Spinal cord (tissue), 10 donors: ENCODE measurements around the gene PRDX5. TPM values are rescaled to one million over a fixed set of nuclear protein-coding genes. Genes with fewer than 3 reads are reported as not detected.

Experiments
- DNase-seq, 6 donors: peaks; one replicate each; pipeline versions ENCODE4 v3.0.0 to v3.0.0-alpha.2; 2013 to 2015; ENCODE audit warnings: low spot score in 6 of 6, low read depth in 4 of 6
- H3K27ac ChIP-seq: one replicate; pipeline ENCODE4 v1.5.1; 2013; ENCODE audit warnings: low read depth, low read length, control low read depth
- H3K27me3 ChIP-seq: one replicate; pipeline ENCODE4 v1.6.1; 2013; ENCODE audit warnings: low read length; ENCODE audit not compliant: control insufficient read depth, insufficient read depth
- H3K36me3 ChIP-seq: one replicate; pipeline ENCODE4 v1.6.1; 2013; ENCODE audit warnings: low read length; ENCODE audit not compliant: control insufficient read depth, insufficient read depth
- H3K4me1 ChIP-seq: one replicate; pipeline ENCODE4 v1.6.1; 2013; ENCODE audit warnings: low read length; ENCODE audit not compliant: control insufficient read depth, insufficient read depth
- H3K4me3 ChIP-seq: one replicate; pipeline ENCODE4 v1.5.1; 2013; ENCODE audit warnings: low read depth, low read length, control low read depth
- H3K9me3 ChIP-seq: one replicate; pipeline ENCODE4 v1.6.1; 2013; ENCODE audit warnings: low read length; ENCODE audit not compliant: control insufficient read depth, insufficient read depth
- WGBS: methylation state at CpG from one replicate; pipeline ENCODE4 v1.1.5; 2013; ENCODE audit warnings: missing lambda C conversion rate; ENCODE audit not compliant: insufficient coverage; 5-methylcytosine and 5-hydroxymethylcytosine counted together
- polyA plus RNA-seq, 2 donors: library from polyadenylated mRNA; unstranded; fragments of 120-200 nt; gene quantifications; one replicate each; pipeline ENCODE4 v1.2.1, GENCODE V29; 2013; ENCODE audit not compliant: insufficient read length in 2 of 2
- total RNA-seq, 2 donors: library from RNA; depleted of rRNA in 1 of 2; stranded (reverse); fragments of 120-200 nt in 1 of 2; fragments of >200 nt in 1 of 2; gene quantifications; one replicate each; pipeline versions ENCODE4 v1.2.3 to v1.2.4, GENCODE V29; 2013 to 2014
- donor health status: healthy.

PRDX5 gene
- total and polyA plus RNA-seq, 4 donors = 115 to 369 (median 334) TPM

DNA sequence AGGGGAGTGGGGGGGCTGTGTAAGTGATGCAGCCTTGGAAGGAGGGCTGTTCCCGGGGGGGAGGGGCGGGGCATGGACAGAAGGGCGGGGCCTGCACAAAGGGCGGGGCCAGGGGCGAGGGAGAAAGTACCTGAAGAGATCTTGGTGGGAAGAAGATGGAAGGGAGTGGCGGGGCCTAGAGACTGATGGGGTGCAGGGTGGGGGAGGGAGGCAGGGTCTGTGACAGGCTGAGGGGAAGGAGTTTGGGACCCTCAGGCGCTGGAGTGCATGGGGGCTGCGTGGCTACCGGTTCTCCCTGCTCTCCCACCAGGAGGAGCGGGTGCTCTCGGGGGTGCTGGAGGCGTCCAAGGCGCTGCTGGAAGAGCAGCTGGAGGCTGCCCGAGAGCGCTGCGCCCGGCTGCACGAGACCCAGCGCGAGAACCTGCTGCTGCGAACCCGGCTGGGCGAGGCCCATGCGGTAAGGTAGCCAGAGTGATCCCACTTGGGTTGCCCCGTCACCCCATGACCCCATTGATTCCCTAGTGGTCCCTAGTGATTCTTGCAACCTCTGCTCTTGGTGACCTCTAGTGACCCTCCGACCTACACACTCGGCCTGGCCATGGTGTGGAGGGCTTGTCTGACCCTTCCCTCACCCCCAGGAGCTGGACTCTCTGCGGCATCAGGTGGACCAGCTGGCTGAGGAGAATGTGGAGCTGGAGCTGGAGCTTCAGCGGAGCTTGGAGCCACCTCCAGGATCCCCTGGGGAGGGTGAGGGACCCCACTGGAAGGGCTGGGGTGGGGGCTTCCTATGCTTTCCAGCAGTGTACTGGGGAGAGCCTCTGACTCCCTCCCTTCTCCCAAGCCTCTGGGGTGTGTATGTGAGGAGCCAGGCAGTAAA, 25.2 kb downstream of the PRDX5 start:
- peaks cover 32% of the 10 kb centered on the region for H3K4me1 ChIP-seq
- H3K9me3 ChIP-seq = no peaks in the 10 kb centered on the region
- WGBS = 56% methylated on average over 18 of the region's 29 CpGs
- H3K27ac ChIP-seq = no peak overlapping the region
- no peak for DNase-seq
- peaks cover 11% of the 10 kb centered on the region for H3K36me3 ChIP-seq
- no peak overlapping the region for H3K4me3 ChIP-seq
- peaks cover 21% of the 10 kb centered on the region for H3K27me3 ChIP-seq

DNA sequence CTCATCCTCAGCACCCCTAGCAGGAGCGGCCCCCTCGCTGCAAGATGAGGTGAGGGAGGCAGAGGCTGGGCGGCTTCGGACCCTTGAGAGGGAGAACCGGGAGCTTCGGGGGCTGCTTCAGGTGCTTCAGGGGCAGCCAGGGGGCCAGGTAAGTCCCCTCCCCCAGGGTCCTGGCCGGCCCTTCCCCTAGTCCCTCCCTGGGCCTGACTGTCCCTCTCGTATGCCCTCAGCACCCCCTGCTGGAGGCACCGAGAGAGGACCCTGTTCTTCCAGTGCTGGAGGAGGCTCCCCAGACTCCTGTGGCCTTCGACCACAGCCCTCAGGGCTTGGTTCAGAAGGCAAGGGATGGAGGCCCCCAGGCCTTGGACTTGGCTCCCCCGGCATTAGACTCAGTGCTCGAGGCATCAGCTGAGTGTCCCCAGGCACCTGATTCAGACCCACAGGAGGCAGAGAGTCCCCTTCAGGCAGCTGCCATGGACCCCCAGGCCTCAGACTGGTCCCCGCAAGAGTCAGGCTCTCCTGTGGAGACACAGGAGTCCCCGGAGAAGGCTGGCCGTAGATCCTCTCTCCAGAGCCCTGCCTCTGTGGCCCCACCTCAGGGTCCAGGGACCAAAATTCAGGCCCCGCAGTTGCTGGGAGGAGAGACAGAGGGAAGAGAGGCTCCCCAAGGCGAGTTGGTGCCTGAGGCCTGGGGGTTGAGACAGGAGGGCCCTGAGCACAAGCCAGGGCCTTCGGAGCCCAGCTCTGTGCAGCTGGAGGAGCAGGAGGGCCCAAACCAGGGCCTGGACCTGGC, 26.0 kb downstream of the PRDX5 start:
- H3K4me1 ChIP-seq = peaks cover 37% of the 10 kb centered on the region
- H3K9me3 ChIP-seq = no peaks in the 10 kb centered on the region
- peaks cover 21% of the 10 kb centered on the region for H3K27me3 ChIP-seq
- peaks cover 11% of the 10 kb centered on the region for H3K36me3 ChIP-seq
- no peak for DNase-seq
- 83% methylated on average over 17 of the region's 18 CpGs for WGBS
- H3K27ac ChIP-seq = no peak overlapping the region
- H3K4me3 ChIP-seq = no peak overlapping the region

DNA sequence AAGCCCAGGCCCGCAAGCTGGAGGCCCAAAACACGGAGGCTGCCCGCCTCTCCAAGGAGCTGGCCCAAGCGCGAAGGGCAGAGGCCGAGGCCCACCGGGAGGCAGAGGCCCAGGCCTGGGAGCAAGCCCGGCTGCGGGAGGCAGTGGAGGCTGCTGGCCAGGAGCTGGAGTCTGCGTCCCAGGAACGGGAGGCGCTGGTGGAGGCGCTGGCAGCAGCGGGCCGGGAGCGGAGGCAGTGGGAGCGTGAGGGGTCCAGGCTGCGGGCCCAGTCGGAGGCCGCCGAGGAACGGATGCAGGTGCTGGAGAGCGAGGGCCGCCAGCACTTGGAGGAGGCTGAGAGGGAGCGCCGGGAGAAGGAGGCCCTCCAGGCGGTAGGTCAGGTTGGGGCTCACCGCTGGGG, 26.9 kb downstream of the PRDX5 start:
- peaks cover 37% of the 10 kb centered on the region for H3K4me1 ChIP-seq
- H3K4me3 ChIP-seq = no peak overlapping the region
- H3K36me3 ChIP-seq = peaks cover 11% of the 10 kb centered on the region
- 93% methylated on average over 28 of the region's 28 CpGs for WGBS
- H3K27me3 ChIP-seq = peaks cover 21% of the 10 kb centered on the region
- H3K27ac ChIP-seq = no peak overlapping the region
- DNase-seq = no peak
- no peaks in the 10 kb centered on the region for H3K9me3 ChIP-seq

DNA sequence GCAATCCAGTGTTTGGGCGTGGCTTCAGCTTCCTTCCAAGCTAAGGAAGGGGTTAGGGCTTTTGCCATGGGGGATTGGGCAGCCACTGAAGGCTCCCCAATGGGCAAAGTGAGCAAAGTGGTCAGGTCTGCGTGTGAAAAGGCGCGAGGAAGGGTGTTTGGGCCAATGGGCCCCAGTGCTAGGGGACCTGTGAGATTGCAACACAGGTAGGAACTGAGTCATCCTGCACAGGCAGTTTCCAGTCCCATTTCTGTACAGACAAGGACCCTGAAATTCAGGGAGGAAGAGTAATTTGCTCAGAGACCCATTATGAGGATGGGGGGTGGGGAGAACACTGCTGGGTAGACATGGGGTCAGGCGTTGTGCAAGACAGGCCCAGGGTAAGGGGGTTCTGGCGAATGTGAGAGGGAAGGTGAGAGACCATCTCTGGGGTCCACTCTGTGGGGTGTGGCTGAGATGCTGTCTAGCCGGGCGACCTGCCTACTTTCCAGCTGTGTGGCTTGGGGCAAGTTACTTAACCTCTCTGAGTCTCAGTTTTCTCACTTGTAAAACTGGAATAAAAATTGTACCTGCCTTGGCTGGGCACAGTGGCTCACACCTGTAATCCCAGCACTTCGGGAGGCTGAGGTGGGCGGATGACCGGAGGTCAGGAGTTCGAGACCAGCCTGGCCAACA, 29.4 kb downstream of the PRDX5 start:
- no peaks in the 10 kb centered on the region for H3K9me3 ChIP-seq
- H3K4me3 ChIP-seq = no peak overlapping the region
- peaks cover 24% of the 10 kb centered on the region for H3K4me1 ChIP-seq
- H3K36me3 ChIP-seq = peaks cover 17% of the 10 kb centered on the region
- H3K27ac ChIP-seq = no peak overlapping the region
- 80% methylated on average over 12 of the region's 12 CpGs for WGBS
- DNase-seq = no peak
- peaks cover 5% of the 10 kb centered on the region for H3K27me3 ChIP-seq

DNA sequence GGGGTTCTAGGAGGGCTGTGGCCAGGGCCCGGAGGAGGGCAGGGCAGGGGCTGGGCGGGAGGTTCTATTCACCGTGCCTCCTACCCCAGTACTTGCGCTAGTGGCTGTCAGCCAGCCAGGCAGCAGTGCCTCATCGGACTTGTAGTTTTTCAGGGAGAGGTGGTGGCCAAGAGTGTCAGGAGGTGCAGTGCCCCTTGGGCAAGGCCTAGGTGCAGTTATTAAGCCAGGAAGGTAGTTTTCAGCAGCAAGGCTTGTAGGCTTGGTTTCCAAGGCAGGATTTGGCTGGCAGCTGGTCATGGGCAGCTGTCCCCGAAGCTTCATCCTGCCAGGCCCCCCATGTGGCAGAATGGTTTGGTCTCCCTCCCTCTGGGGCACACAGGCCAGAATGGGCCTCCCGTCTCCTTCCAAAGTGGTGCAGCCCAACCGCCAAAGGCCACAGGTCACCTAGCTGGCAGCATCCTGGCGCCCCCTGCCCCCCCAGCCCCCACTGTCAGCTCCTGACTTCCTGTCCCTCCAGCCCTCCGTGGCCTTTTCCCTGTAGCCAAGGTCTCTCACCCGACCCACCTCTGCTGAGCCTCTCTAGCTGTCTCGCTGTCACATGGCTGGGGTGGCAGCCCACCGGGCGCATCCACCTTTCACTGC, 30.6 kb downstream of the PRDX5 start:
- peaks cover 21% of the 10 kb centered on the region for H3K4me1 ChIP-seq
- H3K9me3 ChIP-seq = no peaks in the 10 kb centered on the region
- peaks cover under 1% of the 10 kb centered on the region for H3K27me3 ChIP-seq
- H3K27ac ChIP-seq = no peak overlapping the region
- peak in 1 of 6 donors; percentile 44 for DNase-seq
- no peak overlapping the region for H3K4me3 ChIP-seq
- 52% methylated on average over 12 of the region's 14 CpGs for WGBS
- H3K36me3 ChIP-seq = peaks cover 17% of the 10 kb centered on the region

DNA sequence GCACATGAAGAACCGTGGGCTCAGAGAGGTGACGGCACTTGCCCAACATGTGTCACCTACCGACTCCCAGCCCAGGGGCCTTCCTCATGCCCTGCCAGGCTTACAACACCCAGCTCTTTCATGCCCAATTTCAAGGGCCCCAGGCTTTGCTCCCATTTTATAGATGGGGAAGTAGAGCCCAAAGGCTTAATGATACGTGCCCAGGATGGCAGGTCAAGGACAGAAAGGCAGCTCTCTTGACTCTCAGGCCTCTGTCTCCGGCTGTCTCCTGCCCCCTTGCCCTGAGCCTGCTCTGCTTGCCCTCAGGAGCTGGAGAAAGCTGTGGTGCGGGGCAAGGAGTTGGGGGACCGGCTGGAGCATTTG, 31.1 kb downstream of the PRDX5 start:
- no peak overlapping the region for H3K27ac ChIP-seq
- DNase-seq = no peak
- H3K4me1 ChIP-seq = peaks cover 21% of the 10 kb centered on the region
- no peaks in the 10 kb centered on the region for H3K27me3 ChIP-seq
- no peaks in the 10 kb centered on the region for H3K9me3 ChIP-seq
- no peak overlapping the region for H3K4me3 ChIP-seq
- peaks cover 16% of the 10 kb centered on the region for H3K36me3 ChIP-seq
- WGBS = 82% methylated on average over 7 of the region's 7 CpGs

DNA sequence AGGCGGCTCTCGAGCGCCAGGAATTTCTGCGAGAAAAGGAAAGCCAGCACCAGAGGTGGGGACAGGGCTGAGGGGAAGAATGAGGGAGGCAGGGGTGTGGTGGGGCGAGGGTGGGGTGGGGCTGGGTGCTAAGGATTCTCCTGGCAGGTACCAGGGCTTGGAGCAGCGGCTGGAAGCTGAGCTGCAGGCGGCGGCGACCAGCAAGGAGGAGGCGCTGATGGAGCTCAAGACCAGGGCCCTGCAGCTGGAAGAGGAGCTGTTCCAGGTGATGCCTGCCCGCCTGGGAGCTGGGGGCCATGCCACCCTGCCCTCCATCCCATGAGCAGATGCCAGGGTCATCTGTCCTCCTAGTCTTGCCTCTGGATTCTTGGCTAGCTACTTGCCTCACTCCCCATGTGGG, 31.5 kb downstream of the PRDX5 start:
- no peak overlapping the region for H3K4me3 ChIP-seq
- H3K36me3 ChIP-seq = peaks cover 12% of the 10 kb centered on the region
- 82% methylated on average over 11 of the region's 11 CpGs for WGBS
- no peaks in the 10 kb centered on the region for H3K9me3 ChIP-seq
- H3K27me3 ChIP-seq = no peaks in the 10 kb centered on the region
- DNase-seq = no peak
- H3K4me1 ChIP-seq = peaks cover 25% of the 10 kb centered on the region
- no peak overlapping the region for H3K27ac ChIP-seq

DNA sequence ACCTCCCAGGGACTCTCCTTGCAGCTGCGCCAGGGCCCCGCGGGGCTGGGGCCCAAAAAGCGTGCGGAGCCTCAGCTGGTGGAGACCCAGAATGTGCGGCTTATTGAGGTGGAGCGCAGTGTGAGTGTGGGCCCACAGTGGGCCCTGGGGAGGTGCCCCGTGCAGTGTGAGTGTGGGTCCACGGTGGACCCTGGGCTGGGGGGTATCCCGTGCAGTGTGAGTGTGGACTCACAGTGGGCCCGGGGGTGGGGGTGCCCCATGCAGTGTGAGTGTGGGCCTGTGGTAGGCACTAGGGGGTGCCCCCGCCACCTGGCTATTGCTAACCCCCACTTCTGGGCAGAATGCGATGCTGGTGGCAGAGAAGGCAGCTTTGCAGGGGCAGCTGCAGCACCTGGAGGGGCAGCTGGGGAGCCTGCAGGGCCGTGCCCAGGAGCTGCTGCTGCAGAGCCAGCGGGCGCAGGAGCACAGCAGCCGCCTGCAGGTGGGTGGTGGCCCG, 33.3 kb downstream of the PRDX5 start:
- H3K36me3 ChIP-seq = peaks cover 10% of the 10 kb centered on the region
- no peaks in the 10 kb centered on the region for H3K27me3 ChIP-seq
- no peak overlapping the region for H3K27ac ChIP-seq
- WGBS = 92% methylated on average over 18 of the region's 18 CpGs
- H3K4me3 ChIP-seq = no peak overlapping the region
- peaks cover 38% of the 10 kb centered on the region for H3K4me1 ChIP-seq
- no peaks in the 10 kb centered on the region for H3K9me3 ChIP-seq
- DNase-seq = no peak
